DND-41 (cell line): Measurements from ENCODE around the gene RIT2.

Experiments used
- EZH2 ChIP-seq: IDR thresholded peaks from 3 replicates; pipeline ENCODE4 v1.6.1; 2012; ENCODE audit warnings: borderline replicate concordance, low read depth, mild to moderate bottlenecking, moderate library complexity, low read length, inconsistent platforms; ENCODE audit not compliant: severe bottlenecking
- TF ChIP-seq, protein P1 (sequence below): IDR thresholded peaks from 2 replicates; pipeline ENCODE4 v1.5.1; 2012; ENCODE audit warnings: borderline replicate concordance, low read length, moderate library complexity, mild to moderate bottlenecking; ENCODE audit not compliant: poor library complexity, severe bottlenecking; ENCODE audit errors: extremely low read depth

DNA sequence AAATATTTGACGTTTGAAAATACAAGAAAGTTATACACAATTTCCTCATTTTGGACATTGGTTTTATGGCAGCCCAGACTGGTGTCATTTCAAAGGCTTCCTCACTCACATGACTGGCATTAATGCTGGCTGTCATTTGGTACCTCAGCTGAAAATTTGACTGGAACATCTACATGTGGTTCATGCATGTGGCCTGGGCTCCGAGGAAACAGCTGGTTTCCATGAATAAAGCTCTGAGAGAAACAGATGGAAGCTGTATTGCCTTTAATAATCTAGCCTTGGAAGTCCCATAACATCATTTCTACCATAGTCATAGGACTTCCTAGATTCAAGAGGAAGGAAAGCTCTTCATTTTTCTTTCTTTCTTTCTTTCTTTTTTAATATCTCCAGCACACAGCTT, 42.9 kb upstream of the RIT2 start:
- TF ChIP-seq, protein P1, sequence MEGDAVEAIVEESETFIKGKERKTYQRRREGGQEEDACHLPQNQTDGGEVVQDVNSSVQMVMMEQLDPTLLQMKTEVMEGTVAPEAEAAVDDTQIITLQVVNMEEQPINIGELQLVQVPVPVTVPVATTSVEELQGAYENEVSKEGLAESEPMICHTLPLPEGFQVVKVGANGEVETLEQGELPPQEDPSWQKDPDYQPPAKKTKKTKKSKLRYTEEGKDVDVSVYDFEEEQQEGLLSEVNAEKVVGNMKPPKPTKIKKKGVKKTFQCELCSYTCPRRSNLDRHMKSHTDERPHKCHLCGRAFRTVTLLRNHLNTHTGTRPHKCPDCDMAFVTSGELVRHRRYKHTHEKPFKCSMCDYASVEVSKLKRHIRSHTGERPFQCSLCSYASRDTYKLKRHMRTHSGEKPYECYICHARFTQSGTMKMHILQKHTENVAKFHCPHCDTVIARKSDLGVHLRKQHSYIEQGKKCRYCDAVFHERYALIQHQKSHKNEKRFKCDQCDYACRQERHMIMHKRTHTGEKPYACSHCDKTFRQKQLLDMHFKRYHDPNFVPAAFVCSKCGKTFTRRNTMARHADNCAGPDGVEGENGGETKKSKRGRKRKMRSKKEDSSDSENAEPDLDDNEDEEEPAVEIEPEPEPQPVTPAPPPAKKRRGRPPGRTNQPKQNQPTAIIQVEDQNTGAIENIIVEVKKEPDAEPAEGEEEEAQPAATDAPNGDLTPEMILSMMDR = no peak
- no peak for TF ChIP-seq EZH2
